Stimulated activated CD4-positive, alpha-beta T cell treated with anti-CD3 and anti-CD28 coated beads, Interleukin-1b, Interleukin-23, amount 100 ng/mL, for 24 hours (primary cell): ENCODE results near the gene CELA2B.
"Not testable (repeated sequence)": the region's sequence is repeated elsewhere in the genome, so short reads cannot be mapped to it uniquely, and the experiment has no call there.

Experiments used
- DNase-seq, 4 experiments: peaks; one replicate each; pipeline ENCODE4 v3.0.0-alpha.2; 2020; ENCODE audit warnings: low read depth in 4 of 4, low spot score in 1 of 4

CELA2B gene

DNA sequence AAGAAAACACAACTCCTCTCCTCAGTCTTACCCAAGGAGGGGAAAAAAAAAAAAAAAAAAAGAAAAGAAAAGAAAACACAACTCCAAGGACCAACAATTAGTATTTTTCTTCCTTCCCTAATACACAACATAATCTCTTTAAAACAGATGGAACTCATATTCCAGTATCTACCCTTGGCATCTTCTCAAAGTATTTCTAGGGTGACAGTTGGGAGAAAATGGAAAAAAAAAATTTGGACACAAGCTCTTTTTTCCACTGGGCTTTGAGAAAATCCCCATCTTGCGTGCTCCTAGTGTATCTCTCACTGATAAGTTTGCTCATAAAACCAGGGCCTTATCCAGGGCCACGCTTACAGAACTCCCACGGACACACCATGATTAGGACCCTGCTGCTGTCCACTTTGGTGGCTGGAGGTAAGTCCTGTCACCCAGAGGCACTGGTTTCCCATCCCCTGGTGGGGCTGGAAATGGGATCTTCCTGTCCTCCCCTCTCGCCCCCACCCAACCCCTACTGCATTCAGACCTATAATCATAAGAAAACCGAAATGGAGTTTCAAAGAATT lies at the start of gene CELA2B:
Gene CELA2B, plus strand, starts transcription at position 353 of the 563 bp plus-strand sequence. Its CDS starts 22 bp downstream, at position 375.
- DNase-seq = no peak

DNA sequence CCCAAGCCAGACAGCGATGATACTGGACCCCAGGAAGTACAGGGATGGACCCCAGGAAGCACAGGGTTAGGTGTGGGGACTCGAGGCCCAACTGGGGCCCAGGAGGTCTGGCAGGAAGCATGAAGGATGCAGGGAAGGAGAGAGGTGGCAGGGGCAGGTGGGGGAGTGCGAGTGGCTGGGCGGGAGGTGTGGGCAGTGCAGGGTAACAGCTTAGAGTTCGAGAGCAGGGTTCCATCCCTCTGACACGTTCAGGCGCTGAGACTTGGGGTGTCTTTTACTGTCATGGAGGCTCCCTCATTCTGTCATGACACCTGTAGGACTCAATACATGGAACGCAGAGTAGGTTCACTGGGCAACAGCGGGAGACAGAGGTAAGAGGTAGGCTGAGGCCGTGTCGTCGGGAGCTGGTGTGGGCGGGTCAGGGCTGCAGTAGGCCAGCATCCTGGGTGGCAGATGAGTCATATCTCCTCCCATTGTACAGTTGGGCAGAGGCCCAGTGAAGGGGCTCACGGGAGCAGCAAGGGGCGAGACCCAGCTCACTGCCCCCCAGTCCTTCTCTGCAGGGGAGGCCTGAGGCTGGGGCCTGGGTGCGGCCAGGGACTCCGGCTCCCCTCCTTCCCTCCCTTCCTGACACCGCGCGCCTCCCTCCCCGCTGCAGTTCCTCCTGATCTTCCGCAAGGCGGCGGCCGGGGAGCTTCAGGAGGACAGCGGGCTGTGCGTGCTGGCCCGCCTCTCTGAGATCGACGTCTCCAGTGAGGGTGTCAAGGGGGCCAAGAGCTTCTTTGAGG lies 49.2 kb upstream of the CELA2B start:
- DNase-seq = no peak

DNA sequence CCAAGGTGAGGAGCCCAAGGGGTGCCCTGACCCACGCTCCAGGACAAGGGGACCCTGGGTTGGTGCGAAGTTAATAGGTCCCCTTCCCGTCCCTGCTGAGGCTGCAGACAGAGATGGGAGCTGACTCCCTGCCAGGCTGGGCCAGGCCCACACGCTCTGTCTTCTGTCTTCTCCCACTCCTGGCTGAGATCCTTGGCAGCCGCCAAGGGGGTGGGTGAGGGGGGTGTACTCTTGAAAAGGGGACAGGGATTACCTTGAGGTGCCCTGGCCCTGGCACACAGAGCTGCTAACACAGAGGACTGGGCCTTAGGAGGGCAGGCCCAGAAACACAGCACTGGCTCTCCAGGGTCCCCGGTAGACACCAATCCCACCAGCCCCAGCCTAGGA lies 48.6 kb upstream of the CELA2B start:
- DNase-seq = no peak

DNA sequence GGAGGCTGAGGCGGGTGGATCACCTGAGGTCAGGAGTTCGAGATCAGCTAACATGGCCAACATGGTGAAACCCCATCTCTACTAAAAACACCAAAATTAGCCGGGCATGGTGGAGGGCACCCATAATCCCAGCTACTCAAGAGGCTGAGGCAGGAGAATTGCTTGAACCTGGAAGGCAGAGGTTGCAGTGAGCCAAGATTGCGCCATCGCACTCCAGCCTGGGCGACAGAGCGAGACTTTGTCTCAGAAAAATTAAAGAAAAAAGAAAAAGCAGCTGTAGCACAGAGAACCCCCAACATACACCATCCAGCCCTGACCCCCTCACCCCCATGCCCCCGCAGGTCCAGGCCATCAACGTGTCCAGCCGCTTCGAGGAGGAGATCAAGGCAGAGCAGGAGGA lies 47.7 kb upstream of the CELA2B start:
- DNase-seq = not testable (repeated sequence)

DNA sequence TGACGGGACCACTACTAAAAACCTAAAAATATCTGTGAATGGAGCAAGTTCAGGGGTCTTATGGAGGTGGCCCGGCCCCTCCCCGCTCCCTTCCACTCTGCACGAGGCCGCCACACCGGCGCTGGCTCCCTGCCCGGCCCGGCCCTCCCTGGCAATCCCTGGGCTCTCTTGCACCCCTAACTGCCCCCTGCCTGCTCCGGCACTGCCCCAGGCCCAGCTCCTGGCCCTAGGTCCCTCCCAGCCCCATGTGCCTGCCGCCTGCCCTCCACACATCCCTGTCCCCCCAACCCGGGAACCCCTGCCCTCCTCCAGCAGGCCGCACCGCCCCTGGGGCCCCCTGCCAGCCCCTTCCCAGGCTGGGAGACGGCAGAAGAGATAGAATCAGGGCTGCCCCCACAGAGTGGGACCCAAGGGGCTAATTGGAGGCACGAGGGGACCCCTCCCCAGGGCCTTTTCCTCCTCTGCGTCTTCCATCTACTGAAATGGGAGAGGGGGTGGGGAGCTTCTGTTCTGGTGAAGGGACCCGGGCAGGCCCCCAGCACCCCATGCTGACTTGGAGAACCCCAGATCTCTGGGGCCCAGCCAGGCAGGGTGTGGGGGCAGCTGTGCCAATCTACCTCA lies 47.0 kb upstream of the CELA2B start:
- DNase-seq = no peak

DNA sequence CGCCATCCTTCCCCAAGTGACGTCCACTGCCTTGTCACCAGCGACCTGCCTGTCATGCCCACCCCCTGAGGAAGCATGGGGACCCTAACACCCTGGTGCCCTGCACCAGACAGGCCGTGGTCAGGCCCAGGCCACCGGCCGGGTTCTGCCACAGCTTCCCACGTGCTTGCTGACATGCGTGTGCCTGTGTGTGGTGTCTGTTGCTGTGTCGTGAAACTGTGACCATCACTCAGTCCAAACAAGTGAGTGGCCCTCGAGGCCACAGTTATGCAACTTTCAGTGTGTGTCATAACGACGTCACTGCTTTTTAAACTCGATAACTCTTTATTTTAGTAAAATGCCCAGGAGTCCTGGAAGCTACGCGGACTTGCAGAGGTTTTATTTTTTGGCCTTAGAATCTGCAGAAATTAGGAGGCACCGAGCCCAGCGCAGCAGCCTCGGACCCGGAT lies 46.2 kb upstream of the CELA2B start:
- DNase-seq = no peak

DNA sequence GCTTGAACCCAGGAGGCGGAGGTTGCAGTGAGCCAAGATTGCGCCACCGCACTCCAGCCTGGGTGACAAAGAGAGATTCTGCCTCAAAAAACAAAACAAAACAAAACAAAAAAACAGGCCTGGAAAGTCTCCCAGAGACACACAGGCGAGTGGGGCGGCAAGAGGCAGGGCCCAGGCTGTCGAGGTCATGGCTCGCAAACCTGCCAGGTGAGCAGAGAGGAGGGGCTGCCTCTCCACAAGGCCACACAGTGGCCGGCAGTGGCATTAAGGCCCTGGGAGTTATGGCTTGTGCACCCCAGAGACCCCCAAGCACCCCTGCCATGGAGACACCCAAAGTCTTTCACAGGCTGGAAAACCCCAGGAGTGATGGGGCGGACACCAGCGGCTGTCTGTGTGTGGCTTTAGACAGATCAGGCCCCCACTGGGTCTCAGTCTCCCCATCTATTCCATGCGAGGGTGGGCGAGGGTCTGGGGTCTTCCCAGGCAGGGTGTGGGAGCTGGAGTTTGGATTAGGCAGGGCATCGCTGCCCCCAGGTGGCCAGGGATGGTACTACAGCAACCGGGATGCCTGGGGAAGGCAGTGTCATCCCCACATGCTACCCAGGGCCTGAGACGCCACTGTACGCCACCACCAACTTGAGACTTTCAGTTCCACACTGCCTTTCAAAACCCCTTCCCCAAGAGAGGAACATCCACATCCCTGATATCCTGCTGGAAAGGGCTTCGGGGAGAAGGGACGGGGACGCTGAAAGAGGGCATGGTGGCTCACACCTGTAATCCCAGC lies 44.9 kb upstream of the CELA2B start:
- DNase-seq = peak; percentile 59 to 79 (median 66)

DNA sequence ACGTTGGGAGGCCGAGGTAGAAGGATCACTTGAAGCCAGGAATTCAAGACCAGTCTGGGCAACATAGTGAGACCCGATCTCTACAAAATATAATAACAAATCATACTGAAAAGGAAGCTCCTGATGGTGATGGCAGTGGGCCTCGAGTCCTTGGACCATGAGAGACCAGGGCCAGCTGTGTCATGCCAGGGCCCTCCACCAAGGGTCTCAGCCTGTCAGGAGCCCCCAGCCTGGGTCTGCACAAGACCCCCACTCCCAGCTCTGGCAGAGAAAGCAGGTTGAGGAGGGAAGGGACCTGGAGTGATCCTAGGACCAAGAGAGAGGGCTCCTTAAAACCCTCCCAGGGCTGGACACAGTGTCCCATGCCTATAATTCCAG lies 44.3 kb upstream of the CELA2B start:
- no peak for DNase-seq

DNA sequence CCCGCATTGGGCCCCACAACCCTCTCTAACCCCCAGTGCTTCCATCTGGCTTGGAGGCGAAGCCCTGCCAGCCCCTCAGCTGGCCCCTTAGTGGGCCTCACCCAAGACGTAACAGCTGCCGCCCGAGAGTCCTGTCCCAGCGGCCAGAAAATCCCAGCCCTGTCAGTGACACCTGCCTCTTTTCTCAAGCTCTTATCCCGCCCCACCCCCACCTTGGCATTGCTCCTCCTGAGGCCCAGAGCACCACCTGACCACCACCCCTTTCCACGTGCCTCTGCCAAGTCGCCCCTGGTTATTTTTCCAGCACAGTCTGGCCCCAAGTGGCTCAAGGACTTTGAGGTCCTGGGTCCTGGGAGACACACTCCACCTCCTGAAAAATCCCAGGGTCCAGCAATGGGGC lies 43.6 kb upstream of the CELA2B start:
- no peak for DNase-seq

DNA sequence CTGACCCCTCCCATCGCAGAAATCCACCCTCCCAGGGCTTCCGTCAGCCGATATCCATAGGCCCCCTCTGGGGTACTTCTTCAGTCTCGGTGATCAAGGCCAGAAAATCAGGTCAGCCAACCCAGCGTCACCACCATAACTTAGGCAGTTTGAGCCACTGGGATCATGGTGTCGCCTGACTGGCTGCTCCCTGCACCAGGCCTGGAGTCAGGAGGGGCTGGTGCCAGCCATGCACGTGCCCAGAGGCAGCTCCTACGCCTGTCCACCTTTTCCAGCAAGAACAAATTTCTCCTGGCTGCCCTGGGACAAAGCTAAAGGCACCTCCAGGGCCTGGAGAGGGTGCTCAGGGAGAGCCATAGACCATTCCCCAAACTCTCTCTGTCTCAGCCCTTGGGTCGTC lies 42.4 kb upstream of the CELA2B start:
- DNase-seq = no peak

DNA sequence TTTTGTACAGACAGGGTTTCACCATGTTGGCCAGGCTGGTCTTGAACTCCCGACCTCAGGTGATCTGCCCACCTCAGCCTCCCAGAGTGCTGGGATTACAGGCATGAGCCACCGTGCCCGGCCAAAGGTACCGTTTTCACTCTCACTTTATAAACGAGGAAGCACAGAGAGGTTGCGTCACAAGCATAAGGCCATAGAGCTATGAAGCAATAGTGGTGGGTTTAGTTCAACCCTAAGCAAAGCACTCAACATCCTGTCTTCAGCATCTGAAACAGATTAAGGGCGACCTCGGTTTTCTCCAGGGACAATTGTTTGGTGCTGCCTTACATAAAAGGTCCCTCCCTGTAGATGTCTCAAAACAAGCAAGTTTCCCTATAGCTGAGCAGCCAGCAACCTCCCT lies 41.2 kb upstream of the CELA2B start:
- DNase-seq = not testable (repeated sequence)

DNA sequence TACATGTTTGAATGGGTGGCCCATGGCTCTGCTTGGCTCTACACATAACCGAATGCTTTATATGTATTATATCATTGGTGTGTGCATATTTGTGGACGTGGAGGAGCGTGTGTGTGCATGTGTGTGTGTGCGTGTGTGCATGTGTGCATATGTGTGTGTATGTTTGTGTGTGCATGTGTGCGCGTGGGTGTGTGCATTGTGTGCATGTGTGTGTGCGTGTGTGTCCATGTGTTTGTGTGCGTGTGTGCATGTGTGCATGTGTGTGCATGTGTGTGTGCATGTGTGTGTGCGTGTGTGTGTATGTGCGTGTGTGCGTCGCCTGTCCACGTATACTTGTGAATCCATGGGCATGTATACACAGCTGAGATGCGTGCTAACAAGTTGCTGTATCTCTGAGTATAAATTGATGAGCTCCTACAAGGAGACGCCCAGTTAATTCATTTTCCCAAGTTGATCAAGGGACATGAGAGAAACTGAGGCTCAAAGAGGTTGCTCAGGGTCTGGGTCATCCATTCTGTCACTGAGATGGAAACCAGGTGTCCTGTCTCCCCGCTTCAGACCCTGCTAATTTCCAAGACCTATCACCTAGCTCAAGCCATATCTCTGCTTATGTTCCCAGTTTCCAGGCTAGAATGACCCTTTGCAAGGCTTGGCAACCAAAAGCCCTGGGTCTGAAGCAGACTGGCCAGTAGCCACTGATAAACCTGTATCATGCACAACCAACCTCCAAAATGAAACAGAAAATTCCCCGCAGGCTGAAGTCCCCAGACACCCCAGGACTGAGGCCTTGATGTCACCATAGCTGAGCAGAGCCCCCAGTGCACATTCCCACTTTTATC lies 40.4 kb upstream of the CELA2B start:
- no peak for DNase-seq

DNA sequence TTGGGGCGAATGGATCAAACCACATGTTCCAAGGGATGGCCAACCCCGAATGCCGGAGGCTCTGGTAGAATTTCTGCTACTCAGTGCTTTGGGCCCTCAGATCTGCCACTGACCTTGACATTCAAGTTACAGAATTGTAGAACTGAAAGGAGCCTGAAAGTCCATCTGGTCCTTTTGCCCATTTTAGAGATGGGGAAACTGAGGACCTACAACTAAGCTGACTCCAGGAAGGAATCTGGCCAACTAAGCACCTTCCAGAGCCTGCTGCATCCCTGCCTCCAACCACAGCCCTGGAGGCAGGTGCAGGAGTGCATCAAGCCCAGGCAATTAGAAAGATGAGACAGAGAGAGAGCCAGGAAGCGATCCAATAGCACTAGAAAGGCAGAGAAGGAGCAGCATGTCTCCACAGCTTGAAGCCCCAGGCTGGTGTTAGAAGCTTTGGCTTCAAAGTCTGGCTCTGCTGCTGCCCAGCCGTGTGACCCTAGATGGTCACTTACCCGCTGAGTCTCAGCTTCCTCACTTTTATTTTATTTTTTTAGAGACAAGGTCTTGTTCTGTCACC lies 38.9 kb upstream of the CELA2B start:
- no peak for DNase-seq

DNA sequence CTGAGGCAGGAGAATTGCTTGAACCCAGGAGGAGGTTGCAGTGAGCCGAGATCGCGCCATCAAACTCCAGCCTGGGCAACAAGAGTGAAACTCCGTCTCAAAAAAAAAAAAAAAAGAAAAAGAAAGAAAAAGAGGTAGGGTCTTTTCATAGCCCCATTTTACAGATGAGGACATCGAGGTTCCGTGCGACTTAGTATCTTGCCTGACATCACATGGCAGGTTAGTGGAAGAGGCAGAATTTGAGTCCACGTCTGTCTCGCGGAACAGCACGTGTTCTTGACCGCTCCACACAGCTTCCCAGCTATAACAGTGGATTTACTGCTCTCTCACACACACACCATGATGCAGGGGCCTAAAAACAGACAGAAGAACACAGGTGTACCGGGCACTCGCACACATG lies 36.6 kb upstream of the CELA2B start:
- DNase-seq = no peak

DNA sequence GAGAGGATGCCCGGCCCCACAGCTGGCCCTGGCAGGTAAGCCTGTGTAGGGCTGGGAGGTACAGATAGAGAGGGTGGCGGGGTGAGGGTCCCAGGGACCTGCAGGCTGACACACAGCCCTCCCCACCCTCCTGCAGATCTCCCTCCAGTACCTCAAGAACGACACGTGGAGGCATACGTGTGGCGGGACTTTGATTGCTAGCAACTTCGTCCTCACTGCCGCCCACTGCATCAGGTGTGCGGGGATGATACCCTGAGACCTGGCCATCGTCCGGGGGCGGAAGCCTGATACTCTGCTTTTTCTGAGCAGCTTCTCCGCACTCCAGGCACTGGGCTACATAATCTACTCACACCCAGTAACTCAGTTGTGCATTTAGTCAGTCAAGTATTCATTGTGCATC lies 35.5 kb upstream of the CELA2B start:
- DNase-seq = no peak

DNA sequence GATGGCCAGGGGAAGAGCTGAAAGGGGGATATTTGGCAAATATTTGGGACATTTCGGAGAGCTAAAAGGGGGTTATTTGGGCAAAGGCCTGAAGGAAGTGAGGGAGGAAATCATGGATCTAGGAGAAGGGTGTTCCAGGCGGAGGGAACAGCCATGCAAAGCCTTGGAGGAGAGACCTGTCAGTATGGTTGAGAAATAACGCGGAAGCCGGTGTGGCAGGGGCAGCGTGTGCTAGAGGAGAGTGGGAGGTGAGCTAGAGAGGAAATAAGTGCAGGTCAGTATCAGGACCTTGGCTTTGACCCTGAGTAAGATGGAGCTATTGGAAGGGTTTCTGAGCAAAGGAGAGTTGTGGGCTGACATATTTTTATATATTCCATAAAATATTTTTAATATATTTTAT lies 34.7 kb upstream of the CELA2B start:
- no peak for DNase-seq

DNA sequence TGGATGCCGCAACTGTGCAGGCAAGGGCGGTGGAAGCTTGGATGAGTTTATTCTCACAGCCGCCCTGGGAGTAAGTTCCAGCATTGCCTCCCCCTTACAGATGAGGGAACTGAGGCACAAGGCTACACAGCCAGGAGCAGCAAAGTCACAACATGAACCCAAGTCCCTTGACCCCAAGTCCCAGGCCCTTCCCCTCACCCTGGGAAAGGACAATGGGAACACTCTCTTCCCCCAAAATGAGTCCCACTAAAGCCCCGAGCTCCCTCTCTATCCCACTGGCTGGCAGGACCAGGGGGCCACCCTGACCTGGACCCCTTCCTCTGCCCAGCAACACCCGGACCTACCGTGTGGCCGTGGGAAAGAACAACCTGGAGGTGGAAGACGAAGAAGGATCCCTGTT lies 33.8 kb upstream of the CELA2B start:
- no peak for DNase-seq

DNA sequence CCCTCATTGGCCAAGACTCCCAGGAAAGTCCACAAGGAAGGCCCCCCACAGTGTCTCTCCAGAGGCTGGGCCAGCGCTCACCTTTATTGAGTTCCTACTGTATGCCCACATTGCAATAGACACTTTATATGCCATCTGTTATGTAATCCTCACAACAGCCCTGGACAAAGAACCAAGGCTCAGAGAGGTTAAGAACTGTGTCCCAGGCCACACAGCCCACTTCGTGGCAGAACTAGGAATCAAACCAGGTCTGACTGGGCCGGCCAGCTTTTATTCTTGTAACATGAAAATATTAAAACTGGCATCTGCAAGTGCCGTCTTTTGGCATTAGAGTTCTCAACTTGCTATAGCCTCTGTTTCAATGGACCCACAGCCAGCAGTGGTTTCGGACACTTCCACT lies 33.1 kb upstream of the CELA2B start:
- no peak for DNase-seq

DNA sequence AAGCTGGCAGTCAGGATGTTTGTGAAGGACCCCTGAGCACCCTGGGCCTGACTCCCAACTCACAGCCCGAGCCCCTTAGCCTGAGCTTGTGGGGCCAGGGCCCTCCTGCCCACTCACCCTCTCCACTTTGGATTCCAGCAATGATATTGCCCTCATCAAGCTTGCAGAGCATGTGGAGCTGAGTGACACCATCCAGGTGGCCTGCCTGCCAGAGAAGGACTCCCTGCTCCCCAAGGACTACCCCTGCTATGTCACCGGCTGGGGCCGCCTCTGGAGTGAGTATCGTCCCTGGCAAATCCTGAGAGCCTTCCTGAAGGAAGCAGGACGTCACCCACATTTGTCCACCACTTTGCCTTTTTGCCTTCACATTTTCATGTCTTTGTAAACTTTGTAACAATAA lies 32.6 kb upstream of the CELA2B start:
- no peak for DNase-seq
